NCI-H526 treated with DMSO at 0.1 percent for 48 hours (cell line): ENCODE results near the gene KIF1C.
"Not testable (repeated sequence)": the region's sequence is repeated elsewhere in the genome, so short reads cannot be mapped to it uniquely, and the experiment has no call there.

Source experiments
- DNase-seq: peaks from one replicate; lab custom pipeline; 2025; lab: John Stamatoyannopoulos, UW

Gene KIF1C

GRCh38 chr17:5002121-5002788 is 4.5 kb downstream of the KIF1C start:
- DNase-seq, result no peak

- no peak for DNase-seq
These were observed 5.6 kb downstream of the KIF1C start for GRCh38 chr17:5003214-5003867.

- no peak for DNase-seq
These were observed 14.2 kb downstream of the KIF1C start for GRCh38 chr17:5011928-5012327.

GRCh38 chr17:5014357-5014756 is 16.6 kb downstream of the KIF1C start:
- no peak for DNase-seq

DNA sequence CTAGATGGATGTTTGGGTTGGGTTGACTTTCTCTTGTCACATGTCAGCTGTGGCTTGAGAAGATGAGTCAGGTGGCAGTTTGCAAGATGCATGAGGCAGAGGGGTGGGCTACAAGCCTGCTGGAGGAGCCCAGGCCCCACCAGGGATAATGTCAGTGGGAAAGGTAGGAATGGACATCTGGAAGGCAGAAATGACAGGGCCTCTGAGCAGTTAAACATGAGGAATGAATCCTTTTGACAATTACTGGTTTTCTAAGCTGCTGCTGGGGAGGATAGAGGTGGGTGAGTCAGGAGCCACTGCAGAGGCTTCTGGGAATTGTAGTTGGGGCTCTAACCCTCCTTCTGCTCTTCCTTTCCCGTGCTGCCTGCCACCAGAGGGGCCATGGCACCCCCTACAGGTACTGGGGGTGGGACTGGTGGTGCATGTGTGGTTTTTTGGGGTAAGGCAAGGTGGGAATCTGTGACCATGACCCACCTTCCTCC is 21.8 kb downstream of the KIF1C start:
- no peak for DNase-seq

DNA sequence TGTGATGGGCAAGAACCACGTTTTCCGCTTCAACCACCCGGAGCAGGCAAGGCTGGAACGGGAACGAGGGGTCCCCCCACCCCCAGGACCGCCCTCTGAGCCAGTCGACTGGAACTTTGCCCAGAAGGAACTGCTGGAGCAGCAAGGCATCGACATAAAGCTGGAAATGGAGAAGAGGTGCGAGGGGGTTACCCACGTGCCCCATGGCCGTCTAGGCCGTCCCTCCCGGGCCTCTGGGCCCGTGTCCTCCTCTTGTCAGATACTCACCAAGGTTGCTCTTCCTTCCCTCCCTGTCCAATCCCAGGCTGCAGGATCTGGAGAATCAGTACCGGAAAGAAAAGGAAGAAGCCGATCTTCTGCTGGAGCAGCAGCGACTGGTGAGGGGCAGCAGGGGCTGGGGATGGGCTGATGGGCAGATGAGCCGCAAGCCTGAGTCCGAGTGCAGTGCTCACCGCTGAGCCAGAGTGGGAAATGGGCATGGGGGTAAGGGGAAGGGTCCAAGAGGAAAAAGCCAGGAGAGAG is 22.8 kb downstream of the KIF1C start:
- no peak for DNase-seq

DNA sequence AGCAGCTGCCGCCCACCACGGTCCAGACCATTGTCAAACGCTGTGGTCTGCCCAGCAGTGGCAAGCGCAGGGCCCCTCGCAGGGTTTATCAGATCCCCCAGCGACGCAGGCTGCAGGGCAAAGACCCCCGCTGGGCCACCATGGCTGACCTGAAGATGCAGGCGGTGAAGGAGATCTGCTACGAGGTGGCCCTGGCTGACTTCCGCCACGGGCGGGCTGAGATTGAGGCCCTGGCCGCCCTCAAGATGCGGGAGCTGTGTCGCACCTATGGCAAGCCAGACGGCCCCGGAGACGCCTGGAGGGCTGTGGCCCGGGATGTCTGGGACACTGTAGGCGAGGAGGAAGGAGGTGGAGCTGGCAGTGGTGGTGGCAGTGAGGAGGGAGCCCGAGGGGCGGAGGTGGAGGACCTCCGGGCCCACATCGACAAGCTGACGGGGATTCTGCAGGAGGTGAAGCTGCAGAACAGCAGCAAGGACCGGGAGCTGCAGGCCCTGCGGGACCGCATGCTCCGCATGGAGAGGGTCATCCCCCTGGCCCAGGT is 24.5 kb downstream of the KIF1C start:
- no peak for DNase-seq

DNA sequence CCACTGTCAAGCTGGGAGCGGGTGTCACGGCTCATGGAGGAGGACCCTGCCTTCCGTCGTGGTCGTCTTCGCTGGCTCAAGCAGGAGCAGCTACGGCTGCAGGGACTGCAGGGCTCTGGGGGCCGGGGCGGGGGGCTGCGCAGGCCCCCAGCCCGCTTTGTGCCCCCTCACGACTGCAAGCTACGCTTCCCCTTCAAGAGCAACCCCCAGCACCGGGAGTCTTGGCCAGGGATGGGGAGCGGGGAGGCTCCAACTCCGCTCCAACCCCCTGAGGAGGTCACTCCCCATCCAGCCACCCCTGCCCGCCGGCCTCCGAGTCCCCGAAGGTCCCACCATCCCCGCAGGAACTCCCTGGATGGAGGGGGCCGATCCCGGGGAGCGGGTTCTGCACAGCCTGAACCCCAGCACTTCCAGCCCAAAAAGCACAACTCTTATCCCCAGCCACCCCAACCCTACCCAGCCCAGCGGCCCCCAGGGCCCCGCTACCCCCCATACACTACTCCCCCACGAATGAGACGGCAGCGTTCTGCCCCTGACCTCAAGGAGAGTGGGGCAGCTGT is 25.9 kb downstream of the KIF1C start:
- no peak for DNase-seq

DNA sequence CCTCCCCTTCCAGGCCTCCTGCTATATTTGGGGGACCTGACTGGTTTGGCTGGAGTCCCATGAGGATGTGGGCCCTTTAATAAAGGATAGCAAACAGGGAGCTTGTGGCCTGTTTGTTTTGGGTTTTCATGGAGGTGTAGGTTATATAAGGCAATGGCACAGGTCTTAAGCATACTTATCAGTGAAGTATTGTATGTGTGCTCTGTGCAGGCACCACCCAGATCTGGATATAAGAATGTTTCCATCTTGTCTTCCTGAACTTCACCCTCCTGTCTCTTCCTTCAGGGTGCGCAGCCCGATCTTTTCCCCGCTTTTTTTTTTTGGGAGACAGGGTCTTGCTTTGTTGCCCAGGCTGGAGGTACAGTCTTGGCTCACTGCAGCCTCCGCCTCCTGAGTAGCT is 26.9 kb downstream of the KIF1C start:
- no peak for DNase-seq

DNA sequence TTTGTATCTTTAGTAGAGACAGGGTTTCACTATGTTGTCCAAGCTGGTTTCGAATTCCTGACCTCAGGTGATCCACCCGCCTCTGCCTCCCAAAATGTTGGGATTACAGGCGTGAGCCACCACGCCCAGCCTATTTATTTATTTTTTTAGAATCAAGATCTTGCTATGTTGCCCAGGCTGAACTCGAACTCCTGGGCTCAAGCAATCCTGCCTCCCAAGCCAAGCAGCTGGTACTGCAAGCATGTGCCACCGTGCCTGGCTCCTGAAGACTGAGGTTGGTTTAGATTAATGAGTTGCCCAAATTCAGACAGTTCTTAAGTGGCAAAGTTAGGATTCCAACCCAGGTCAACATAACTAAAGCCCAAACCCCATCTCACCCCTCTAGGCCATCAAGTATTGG is 29.5 kb downstream of the KIF1C start:
- no peak for DNase-seq

DNA sequence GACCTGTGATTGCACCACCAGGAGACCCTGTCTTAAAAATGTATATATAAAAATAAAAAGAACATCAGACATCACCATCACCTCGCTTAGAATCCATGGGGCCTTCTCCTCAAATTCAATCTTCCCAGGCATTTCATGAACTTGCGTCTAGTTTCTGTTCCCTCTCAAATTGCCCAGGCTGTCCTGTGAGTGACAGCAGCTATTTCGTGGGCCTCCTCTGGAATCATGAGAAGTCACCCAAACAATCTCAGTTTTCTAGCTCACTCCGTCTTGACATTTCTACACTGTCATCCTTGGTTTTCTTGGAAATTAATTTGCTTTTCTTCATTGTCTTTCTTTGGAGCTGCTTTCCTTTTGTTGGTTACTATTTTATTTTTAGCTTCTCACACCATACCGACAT is 30.2 kb downstream of the KIF1C start:
- no peak for DNase-seq

DNA sequence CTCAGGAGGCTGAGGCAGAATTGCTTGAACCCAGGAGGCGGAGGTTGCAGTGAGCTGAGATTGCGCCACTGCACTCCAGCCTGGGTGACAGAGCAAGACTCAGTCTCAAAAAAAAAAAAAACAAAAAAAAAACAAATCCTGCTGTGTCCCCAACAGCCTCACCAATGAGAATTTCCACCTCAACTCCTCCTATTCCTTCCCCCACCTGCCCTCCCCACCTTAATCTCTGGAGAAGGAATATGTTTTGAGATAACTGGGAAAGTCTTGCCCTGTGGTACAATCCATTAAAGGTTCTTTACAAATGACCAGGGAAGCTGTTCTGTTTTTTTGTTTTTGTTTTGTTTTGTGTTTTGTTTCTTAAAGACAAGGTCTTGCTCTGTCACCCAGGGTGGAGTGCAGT is 32.4 kb downstream of the KIF1C start:
- not testable (repeated sequence) for DNase-seq

DNA sequence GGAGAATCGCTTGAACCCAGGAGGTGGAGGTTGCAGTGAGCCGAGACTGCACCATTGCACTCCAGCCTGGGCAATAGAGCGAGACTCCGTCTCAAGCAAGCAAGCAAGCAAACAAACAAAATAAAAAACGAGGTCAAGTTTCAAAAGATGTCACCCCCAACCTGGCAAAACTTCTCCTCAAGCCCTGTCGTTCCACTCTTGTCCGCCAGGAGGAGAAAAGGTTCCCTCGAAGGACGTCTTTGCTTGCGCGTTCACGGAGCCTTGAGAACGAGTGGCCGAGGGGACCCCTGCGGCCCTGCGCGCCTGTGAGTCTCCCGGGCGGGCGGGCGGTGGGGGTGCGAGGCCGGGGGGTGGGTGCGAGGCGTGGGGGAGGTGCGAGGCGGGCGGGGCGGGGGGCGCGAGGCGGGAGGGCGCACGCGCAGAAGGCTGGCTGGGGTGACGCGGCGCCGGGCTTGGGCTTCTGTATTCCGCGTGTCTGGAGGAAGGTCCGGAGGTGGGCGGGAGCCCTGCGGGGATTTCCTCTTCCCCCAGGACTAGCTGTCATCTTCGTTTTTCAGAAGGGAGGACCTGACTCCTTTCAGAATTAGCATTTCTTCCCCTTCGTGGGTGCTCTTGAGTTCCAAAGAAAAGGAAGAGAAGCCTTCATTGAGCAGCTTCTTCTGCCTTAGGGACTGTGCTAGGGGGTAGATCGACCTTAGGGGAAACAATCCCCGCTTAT is 33.8 kb downstream of the KIF1C start:
- no peak for DNase-seq

GRCh38 chr17:5032865-5033264 is 35.1 kb downstream of the KIF1C start:
- no peak for DNase-seq

DNA sequence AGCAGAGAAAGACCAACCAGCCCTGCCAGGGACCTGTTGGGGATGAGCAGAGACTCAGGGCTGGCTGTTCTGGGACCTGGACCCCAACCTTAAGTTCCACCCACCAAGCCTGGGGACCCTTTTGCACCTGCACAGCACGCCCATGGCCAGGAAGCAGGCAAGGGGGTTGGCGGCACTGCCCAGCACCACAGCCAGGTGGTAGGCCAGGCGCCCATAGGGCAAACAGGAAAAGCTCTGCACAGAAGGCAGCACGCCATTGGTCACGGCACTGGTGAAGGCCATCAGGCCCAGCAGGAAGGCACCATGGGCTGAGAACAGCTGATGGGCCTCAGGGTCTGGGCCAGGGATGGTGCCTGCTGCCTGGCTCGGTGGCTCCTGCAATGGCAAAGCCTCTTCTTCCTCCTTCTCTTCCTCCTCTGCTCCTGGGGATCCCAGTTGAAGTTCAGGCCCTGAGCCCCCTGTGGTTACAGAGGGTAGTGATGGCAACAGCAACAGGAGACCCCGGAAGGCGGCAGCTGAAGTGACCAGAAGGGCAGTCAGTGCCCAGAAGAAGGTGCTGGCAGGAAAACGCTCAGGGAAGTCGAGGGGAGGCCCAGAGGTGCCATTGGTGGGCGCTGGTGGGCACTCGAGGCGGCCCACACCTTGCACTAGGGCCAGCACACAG is 35.7 kb downstream of the KIF1C start:
- DNase-seq, result no peak

DNA sequence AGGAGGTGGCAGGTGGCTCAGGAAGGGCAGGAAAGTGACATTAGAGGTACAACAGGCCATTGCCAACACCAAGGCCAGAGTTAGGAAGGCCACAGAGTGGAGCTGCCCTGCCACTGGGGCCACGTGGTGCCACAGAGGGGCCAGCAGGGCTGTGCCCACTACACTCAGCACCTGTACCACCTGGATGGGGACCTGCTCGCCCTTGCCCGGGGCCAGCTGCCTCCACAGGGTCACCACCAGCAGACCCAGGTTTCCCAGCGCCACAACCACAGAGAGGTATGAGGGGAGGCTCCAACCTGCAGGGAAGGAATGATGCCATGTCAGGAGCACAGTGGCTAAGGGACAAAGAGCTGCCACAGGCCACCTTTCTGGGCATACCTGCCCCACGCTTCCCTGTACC is 36.3 kb downstream of the KIF1C start:
- DNase-seq, result no peak

DNA sequence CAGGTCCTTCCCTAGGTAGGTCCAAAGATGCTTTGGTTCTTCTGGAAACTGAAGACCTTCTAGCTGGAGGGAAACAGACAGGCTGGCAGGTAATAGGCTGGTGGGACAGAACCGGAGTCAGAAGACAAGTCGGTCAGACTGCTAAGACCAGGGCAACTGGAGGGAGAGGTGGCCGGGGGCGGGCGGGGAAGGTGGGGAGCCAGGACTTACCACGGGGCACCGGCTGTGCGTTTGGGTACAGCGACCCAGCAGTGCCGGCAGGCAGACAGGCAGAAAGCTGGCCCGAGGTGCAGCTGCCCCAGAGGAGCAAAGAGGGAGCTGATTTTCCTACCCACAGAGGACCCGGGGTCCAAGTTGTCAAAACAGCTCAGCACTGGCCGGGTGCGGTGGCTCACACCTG is 36.9 kb downstream of the KIF1C start:
- no peak for DNase-seq

GRCh38 chr17:5035315-5035714 is 37.6 kb downstream of the KIF1C start, which contains the start of gene SLC52A1:
Gene SLC52A1, minus strand, starts transcription at chr17:5035426. Its CDS starts 820 bp downstream, at chr17:5034606.
- DNase-seq, result no peak

GRCh38 chr17:5042157-5043022 is 44.6 kb downstream of the KIF1C start:
- no peak for DNase-seq

- no peak for DNase-seq
These were observed 45.8 kb downstream of the KIF1C start for GRCh38 chr17:5043524-5043923.

DNA sequence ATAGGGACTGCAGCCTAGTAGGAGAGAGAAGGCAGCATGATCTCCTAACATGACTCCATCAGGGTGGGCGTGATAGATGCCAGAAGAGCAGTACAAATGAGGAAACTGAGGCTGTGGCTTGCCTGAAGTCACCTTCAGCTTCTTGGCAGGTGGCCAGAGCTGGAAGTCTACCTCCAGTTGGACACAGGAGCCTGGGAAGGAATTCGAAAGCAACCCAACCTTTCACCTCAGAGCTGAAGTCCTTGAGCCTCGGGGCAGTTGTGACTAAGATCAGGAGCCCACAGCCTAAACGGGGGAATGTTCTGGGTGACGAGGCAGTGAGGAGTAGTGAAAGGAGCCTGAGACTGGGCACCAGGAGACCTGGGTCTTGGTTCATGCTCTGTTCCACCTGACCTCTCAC is 46.9 kb downstream of the KIF1C start:
- DNase-seq, result no peak
